ENCODE measurements around the gene AKAP8L. TPM values are rescaled to one million over a fixed set of nuclear protein-coding genes. Genes with fewer than 3 reads are reported as not detected.
"Not testable (repeated sequence)": the region's sequence is repeated elsewhere in the genome, so short reads cannot be mapped to it uniquely, and the experiment has no call there.

The AKAP8L gene
- total RNA-seq, 1 donor from 2014 or later = 31.6 TPM

DNA sequence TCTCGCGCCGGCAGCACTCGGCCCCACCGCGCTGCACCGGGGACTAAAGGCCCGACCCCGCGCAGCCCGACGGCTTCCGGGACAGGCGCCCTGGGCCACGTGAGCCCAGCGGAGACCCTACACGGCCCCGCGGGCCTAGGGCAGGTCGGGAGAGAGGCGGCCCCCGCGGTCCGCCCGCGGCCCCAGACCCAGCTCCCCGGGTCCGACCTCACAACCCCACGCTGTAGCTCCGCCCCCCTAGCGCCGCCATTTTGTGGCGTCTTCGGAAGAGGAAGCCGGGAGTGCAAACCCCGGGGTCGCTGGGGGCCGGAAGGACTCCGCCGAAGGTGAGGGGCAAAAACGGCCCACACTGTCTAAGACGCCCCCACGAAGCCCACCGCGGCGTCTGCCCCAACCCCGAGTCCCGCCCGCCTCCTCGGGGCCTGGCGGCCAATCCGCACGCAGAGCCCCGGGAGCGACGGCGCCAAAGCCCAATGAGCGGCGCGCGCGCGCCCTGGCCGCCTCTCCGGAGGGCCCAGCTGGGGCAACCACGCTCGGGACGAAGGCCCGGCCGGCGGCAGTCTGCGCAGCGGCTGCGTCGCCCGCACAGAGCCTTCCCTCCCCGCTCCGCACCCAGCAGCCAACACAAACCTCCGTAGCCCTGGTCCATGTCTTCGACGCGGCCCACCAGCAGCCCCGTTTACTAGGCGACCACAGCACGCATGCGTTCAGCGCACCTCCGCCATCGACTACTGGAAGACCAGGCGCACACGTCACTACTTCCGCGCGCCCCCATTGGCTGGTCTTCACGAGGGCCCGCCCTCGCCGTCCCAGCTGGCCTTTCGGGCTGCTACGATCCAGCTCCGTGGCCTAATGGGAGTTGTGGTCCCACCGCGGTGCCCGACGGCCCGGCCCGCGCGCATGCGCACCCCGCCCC is 39.4 kb downstream of the AKAP8L start, which contains the start of gene AKAP8:
TSS of gene AKAP8 (minus strand) at position 705 of the 916 bp plus-strand sequence. CDS start at position 649, 56 bp downstream.
- peak; percentile 95 for ATAC-seq

DNA sequence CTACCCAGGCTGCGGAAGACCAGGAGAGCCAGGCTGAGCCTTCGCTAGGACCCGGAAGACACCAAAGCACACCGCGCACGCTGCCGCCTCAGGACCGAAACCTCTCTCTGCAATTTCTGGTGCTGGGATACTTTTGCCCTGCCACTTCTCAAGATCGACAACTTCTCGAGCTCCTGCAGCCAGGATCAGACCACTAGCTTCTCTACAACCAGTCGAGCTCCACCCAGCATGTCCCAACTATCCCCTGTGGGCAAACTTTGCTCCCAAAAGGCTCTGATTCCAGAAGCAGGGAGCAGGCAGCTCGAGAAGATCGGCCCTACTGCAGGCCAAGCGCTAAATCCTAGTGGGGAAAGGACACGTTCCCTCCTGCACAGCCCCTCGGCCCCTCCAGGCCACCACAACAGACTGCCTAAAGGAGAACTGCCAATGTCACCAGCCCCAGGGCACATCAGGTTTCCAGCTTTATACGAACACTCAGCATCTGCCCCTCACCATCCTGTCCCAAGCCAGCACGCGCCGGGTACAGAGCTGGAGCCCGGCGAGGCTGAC is 40.2 kb downstream of the AKAP8L start:
- no peak for ATAC-seq

DNA sequence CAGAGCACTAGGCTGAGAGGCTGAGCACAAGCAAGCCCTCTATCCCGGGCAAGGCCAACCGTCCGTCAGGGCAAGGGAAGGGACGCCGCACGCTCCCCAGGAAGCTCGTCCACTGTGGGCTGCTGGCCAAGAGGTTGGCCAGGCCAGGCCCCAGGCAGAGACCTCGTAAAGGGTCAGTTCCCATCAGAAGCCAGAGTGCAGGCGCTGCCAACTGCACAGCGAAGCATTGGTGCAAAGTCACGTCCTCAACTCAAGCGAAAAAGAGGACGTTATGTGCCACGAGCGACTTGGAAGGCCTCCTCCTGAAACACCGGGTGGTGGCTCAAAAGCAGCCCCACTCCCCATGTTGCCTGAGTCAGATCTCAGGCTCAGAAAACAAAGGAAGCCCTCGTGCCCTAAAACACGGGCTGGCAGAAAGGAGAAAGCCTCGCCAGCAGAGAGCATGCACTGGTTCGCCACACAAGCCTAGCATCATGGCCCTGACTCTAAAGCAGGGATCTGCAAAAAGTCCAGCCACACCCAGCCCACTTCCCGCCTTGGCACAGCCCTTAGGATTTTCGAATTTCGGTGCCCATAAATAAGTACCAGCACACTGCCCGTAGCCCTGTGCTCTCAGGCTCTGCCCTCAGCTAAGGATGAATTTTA is 43.9 kb downstream of the AKAP8L start:
- ATAC-seq = no peak

DNA sequence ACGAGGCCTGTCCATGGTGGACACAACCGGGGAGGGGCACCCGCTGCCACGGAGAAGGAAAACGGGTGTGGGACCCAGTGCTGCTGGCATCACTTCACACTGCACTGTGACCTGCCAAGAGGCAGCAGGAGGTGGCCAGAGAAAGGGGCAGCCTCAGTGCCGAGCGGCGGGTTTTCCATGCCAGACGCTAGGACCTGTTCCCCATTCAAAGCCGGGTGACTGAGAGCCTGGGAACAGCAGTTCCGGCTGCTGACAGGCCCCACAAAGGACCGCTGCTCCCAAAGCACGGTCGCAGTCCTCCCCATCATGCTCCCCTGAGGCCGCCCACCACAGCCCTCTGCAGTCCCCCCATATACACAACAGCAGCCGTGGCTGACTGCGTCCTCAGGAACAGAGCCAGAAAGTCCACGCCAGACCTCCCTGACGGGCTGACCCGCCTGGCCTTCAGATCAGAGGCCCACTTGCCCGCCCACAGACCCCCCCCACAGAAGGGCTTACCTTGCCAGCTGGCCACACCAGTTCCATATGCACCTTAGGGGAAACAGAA is 44.6 kb downstream of the AKAP8L start:
- ATAC-seq = no peak

DNA sequence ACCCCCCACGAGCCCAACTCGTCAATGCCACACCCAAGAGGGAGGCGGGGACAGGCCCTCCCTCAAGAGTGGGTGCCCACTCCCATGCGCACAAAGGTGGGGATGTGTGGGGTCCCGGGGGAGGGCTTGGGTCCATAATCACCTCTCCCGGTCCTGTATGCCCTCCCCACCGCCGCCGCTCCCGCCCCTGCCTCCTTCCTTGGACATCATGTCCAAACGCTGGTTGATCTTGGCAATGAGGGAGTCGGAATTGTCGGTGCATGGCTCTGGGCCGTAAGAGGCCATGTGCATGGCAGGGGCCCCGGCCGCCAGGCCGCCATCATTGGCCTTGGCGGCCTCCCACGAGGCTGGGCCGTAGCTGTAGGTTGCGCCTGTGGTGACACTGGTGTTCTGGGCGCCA is 45.1 kb downstream of the AKAP8L start:
- no peak for ATAC-seq

DNA sequence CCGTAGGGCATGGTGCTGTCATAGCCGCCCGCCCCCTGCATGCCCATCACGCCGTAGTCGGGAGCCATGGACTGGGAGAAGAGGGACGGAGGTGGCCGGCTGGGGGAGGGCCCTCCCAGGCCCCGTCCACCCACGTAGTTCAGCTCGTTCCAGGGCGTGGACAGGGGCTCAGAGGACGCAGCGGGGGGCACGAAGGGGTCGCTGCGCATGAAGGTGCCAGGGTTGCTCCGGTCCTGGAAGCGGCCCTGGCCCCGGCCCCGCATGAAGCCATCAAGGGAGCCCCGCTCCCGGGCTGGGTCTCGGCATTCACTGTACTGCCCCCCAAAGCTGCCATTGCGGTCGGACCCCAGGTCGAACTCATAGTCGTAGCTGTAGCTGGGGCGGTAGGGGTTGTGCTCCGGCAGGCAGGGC is 45.9 kb downstream of the AKAP8L start:
- no peak for ATAC-seq

DNA sequence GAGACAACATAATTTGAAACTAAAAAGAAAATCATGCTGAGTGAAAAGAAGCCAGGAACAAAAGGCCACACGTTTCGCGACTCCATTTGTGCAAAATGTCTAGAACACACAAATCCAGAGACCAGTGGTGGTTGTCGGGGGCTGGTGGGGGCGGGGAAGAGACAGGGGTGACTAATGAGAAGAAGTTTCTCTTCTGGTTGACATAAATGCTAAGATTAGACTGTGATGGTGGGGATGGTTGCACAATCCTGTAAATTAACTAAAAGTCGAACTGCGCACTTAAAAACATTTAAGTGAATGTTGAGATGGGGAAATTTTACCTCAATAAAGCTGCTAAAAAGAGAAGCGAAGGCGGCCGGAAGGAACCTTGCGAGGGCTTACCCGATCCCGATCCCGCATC is 46.3 kb downstream of the AKAP8L start:
- ATAC-seq = no peak

DNA sequence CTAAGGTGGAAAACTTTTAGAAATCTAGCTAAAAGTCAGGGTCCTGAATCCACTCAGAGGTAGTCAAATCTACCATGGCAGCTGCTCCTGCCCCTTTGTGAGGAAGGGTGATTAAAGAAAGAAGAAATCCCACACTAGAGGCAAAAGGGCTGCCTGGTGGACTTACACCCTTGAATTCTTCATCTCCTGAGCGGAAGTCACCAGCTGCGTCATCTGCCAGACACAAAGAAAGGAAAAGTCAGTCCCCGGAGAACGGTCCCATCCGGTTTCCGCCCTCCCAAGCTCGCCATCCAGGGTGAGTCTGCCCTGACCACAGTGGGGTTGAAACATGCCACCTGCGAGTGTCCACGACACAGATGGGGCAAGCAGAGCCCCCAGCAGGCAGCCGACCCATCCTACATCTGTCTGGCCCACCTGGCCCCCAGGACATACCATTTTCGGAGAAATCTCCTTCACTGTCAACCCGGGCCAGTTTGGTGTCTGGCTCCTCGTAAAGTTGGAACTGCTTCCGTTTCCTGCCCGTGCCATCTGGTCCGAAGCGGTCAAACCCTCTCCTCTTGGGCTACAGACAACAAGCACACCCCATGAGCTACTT is 46.9 kb downstream of the AKAP8L start:
- no peak for ATAC-seq

DNA sequence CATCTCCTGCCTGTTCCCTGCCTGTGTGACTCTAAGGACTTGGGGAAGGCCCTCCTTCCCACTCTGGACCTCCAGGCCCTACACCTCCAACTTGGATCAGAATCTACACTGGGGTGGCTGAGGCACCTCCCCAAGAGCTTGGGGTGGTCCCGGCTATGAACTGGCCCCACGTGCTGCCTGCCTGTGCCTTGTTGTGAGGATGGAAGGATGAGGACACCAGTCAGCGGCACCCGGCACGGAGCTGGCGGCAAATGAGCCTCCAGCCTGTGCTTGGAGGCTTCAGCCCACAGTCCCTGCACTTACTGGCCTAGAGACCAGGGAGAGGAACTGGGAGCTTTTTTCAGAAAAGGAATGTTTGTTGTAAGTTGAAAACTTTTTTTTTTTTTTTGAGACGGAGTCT is 47.7 kb downstream of the AKAP8L start:
- ATAC-seq = no peak

DNA sequence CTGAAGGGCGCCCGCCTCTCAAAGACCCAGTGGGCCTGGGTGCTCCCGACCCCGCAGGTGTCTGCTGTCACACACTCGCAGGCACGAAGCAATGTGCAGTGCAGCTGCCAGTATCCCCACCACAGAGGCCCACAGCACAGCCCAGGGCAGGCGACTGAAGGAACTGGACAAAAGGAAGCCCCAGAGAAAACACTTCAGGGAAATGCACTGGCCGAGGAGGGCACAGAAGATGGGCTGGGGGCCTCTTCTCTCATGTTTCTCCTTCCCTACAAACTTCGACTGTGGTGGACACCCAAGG is 49.2 kb downstream of the AKAP8L start:
- ATAC-seq = no peak

DNA sequence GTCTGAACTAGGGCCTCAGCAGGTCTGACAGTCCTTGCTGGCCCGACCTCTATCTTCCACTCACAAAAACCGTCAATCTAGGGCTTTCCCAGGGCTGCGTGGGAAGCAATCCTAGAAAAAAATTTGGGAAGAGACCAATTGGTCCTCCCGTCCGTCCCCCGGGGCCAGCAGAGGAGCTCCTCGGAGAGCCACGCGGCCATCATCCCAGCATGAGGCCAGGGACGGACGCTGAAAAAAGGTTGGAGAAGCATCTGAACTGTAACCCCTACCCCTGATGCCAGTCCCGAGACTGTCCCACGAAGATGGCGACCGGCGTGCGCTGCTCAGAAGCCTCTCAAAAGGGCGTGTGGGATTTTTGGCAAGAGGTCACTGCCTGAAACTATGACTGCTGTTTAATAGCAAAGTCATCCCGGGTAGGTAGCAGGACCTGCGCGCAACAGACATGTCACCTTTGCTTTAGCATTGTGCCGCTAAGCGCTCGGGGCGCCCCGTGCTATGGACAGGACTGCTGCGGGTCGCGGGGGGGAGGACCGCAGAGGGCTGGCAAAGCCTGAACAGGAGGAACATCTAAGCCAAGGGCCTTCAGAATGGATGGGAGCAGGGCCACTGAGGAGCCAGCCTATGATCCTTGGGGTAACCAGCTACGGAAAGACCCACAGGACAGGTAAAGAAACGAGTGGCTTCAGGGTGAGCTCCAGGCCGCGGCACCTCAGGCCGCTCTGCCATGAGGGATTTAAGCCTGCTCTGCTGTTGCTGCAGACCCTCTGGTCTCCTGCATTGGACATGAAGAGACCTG is 49.8 kb downstream of the AKAP8L start:
- no peak for ATAC-seq

DNA sequence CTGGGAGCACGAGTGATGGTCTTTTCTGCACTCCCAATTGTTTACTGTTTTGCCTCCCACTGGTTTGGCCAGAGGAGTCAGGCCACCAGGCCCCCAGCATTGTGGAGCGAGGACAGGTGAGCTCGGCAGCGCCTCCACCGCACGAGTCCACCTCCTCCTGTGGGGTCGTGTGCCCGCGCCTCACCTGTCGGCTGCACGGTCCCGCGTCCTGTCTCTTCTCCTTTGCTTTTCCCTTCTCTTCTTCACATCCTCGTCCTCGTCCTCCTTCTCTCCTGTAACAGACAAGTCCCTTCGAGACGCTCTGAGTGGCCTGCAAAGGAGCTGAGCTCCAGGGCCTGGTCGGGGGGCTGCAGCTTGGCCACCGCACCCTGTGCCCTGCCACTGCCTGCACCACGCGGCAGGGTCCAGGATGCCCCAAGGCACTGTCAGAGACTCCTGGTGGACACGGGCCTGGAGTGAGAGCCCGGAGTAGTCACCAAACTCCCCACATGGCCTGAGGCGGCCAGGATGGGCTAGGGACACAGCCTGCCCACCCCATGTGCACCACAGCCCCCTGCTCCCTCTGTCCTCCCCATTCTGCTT is 50.6 kb downstream of the AKAP8L start:
- peak; percentile 21 for ATAC-seq

DNA sequence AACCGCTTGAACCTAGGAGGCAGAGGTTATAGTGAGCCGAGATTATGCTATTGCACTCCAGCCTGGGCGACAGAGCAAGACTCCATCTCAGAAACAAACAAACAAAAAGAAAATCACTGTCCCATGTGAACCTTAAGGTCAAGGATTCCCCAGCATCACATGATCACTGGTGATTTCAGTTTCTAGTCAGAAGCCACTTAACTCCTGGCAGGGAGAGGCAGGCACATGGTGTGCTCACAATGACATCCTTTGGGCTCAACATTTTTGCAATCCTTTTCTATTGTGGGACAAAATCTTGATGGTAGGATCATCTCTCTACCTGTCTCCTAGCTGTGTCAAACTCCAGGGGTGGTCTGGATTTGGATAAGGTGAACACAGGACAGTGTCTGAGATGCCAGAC is 51.3 kb downstream of the AKAP8L start:
- ATAC-seq = no peak

DNA sequence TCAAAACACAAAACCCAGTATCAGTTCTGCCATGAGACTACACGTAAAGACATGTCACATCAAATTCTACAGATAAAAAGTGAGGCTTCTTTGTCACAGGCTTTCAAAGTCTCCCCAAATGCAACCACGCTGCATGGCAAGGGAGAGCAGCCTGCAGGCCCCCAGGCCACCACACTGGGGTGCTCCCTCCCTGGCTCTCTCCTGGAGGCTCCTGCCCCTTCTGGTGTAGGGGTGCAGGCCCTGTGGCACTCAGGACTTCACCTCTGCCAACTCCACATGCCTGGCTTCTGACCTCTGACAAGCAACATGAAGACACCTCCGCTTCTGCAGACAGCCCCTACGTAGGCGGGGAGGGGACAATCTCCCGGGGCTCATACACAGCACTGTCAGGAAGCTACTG is 53.5 kb downstream of the AKAP8L start:
- ATAC-seq = no peak

DNA sequence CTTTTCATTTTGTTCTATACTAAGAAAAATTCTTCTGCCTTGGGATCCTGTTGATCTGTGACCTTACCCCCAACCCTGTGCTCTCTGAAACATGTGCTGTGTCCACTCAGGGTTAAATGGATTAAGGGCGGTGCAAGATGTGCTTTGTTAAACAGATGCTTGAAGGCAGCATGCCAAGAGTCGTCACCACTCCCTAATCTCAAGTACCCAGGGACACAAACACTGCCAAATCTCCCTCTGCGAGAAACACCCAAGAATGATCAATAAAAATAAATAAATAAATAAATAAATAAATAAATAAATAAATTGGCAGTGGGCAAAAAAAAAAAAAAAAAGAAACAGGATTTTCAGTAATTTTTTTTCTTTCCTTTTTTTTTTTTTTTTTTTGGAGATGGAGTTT is 55.0 kb downstream of the AKAP8L start:
- not testable (repeated sequence) for ATAC-seq

DNA sequence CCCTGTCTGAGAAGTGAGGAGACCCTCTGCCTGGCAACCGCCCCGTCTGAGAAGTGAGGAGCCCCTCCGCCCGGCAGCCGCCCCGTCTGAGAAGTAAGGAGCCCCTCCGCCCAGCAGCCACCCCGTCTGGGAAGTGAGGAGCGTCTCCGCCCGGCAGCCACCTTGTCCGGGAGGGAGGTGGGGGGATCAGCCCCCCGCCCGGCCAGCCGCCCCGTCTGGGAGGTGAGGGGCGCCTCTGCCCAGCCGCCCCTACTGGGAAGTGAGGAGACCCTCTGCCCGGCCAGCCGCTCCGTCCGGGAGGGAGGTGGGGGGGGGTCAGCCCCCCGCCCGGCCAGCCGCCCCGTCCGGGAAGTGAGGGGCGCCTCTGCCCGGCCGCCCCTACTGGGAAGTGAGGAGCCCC is 55.7 kb downstream of the AKAP8L start:
- ATAC-seq = not testable (repeated sequence)

DNA sequence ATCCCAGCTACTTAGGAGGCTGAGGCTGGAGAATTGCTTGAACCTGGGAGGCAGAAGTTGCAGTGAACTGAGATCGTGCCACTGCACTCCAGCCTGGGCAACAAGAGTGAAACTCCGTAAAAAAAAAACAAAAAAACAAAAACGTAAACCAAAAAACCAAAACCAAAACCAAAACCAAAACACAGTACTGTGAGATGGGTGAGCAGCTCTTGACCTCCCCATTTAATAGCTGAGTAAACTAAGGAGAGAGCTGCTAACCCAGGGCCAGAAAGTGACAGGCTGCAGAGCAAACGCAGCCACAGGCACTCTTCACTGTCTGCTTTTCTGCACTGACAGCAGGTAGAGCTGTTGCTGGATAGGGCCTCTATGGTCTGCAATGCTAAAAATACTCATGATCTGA is 58.8 kb downstream of the AKAP8L start:
- ATAC-seq = not testable (repeated sequence)

DNA sequence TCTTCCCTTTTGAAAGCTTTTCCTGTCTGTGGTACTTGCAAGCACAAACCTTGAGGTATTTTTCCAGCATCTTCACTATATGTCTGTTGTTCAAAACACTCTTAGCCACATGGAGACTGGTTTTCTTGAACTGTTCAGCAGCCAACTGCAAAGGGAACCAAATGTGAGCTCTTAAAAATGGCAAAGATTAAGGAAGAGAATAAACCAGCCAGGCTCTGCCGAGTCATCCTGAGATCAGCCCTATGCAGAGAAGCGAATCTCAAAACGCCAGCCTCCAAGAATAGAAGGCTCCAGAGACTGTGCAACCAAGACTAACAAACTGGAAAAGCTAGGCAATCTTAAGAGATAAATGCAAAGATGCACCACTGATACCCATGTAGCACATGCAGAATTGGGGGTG is 59.9 kb downstream of the AKAP8L start:
- no peak for ATAC-seq

DNA sequence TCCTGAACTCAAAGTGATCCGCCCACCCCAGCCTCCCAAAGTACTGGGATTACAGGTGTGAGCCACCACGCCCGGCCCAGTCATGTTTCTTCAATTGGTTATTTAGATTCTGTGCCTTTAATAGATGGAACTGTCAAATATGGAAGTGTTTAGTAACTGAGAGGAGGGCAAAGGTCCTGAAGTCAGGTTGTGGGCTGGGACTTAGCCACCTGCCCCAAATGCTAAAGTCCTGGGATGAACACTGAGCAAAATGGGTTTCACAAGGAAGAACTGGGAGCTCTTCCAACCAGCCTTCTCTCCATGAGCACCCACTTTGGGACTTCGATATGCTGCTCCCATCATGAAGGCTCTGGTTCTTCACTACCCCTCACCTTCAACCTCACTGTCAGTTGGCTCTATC is 60.9 kb downstream of the AKAP8L start:
- peak; percentile 21 for ATAC-seq

DNA sequence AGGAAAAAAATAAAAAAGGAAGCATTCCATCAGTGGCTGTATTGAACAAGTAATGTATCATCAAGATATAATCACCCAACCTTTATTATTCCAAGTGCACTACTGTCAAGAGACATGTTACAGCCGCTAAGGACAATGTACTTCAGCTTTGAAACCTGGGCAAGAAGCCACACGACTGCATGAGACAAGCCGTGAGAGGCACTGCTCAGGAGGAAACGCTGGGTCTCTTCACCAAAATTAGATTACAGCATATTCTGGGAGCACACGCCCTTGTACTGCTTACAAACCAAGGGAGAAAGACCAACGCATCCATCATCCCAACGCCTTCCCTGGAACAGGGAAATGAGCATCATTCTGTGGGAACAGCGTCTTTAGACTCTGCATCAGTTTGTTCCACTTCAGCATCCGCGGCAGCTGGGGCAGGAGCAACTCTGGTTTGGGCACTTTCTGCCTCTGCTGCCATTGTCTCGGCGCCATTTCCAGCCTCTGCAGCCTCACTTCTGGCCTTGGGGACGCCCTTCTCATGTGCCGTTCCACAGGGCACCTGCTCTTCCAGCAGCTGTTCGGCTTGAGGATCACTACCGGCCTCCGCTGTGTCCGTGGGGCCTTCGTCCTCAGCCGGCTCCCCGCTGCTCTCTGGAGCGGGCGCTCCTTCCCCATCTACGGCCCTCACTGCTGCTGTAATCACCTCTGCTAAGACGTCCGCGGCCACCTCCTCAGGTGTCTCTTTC is 64.1 kb downstream of the AKAP8L start:
- no peak for ATAC-seq

DNA sequence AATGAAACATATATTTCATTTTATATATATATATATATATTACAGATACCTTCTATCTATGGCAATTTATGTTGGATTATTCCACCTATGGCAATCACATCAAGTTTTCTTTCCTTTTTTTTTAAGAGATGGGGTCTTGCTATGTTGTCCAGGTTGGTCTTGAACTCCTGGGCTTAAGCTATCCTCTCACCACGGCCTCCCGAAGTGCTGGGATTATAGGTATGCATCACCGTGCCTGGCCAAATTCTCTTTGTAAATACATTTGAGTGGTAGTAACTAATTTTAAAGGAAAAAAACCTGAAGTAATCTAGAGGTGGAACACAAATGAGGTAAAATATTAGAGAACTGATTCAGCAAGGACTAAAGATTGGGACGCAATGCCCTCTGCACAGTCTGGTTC is 64.9 kb downstream of the AKAP8L start:
- ATAC-seq = no peak

Data from esophagus mucosa (tissue), 1 donor.